ENCODE data around the gene NAALADL2. TPM values are rescaled to one million over a fixed set of nuclear protein-coding genes. Genes with fewer than 3 reads are reported as not detected.
A peak's percentile ranks its signal among the peaks of the same experiment; 100 is the strongest.

Gene NAALADL2
- total RNA-seq, 1 donor, result 23.5 TPM

- H3K36me3 ChIP-seq (ENCODE audit: insufficient read depth, low read length), result no peaks in the 10 kb centered on the region
- H3K4me3 ChIP-seq (ENCODE audit: insufficient read depth, low read length), result no peak overlapping the region
- no peaks in the 10 kb centered on the region for H3K27me3 ChIP-seq (ENCODE audit: insufficient read depth, low read length)
- no peak for DNase-seq (ENCODE audit: insufficient read length, low spot score, missing footprints)
- no peak overlapping the region for H2AFZ ChIP-seq (ENCODE audit: low read length)
- H4K20me1 ChIP-seq (ENCODE audit: insufficient read depth, low read length), result no peaks in the 10 kb centered on the region
- TF ChIP-seq, protein P1, sequence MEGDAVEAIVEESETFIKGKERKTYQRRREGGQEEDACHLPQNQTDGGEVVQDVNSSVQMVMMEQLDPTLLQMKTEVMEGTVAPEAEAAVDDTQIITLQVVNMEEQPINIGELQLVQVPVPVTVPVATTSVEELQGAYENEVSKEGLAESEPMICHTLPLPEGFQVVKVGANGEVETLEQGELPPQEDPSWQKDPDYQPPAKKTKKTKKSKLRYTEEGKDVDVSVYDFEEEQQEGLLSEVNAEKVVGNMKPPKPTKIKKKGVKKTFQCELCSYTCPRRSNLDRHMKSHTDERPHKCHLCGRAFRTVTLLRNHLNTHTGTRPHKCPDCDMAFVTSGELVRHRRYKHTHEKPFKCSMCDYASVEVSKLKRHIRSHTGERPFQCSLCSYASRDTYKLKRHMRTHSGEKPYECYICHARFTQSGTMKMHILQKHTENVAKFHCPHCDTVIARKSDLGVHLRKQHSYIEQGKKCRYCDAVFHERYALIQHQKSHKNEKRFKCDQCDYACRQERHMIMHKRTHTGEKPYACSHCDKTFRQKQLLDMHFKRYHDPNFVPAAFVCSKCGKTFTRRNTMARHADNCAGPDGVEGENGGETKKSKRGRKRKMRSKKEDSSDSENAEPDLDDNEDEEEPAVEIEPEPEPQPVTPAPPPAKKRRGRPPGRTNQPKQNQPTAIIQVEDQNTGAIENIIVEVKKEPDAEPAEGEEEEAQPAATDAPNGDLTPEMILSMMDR (IDR thresholded peaks at IDR 0.05; ENCODE audit: extremely low read depth, low read depth, low read length), result no peak
- no peak overlapping the region for H3K27ac ChIP-seq (ENCODE audit: low read depth, low read length)
- H3K4me2 ChIP-seq (ENCODE audit: insufficient read depth, low read length), result no peak overlapping the region
- H3K9me3 ChIP-seq (ENCODE audit: low read depth, low read length), result no peaks in the 10 kb centered on the region
- no peaks in the 10 kb centered on the region for H3K79me2 ChIP-seq (ENCODE audit: insufficient read depth, low read length)
- H3K4me1 ChIP-seq (ENCODE audit: insufficient read depth, low read length), result no peaks in the 10 kb centered on the region
These were observed 466.3 kb downstream of the NAALADL2 start for GRCh38 chr3:175325440-175325839.

DNA sequence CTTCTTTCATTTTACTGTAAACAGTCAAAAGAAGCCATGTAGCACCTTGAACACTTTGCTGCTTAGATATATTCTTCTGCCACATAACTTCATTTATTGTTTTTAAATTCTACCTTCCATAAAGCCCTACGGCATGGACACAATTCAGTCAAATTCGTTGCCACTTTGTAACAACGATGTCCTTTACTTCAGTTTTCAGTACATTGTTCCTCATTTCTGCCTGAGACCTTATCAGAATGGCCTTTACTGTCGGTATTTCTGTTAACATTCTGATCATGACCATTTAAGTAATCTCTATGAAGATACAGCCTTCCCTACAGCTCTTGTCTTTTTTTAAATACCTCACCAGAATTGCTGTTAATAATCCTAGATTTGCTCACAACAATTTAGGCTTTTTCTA lies 466.9 kb downstream of the NAALADL2 start:
- no peak overlapping the region for H3K27ac ChIP-seq (ENCODE audit: low read depth, low read length)
- H3K4me2 ChIP-seq (ENCODE audit: insufficient read depth, low read length), result no peak overlapping the region
- TF ChIP-seq, protein P1 (IDR thresholded peaks at IDR 0.05; ENCODE audit: extremely low read depth, low read depth, low read length), result no peak
- H3K36me3 ChIP-seq (ENCODE audit: insufficient read depth, low read length), result no peaks in the 10 kb centered on the region
- no peak for DNase-seq (ENCODE audit: insufficient read length, low spot score, missing footprints)
- no peak overlapping the region for H2AFZ ChIP-seq (ENCODE audit: low read length)
- no peaks in the 10 kb centered on the region for H3K4me1 ChIP-seq (ENCODE audit: insufficient read depth, low read length)
- no peaks in the 10 kb centered on the region for H3K9me3 ChIP-seq (ENCODE audit: low read depth, low read length)
- H3K79me2 ChIP-seq (ENCODE audit: insufficient read depth, low read length), result no peaks in the 10 kb centered on the region
- H3K4me3 ChIP-seq (ENCODE audit: insufficient read depth, low read length), result no peak overlapping the region
- H3K27me3 ChIP-seq (ENCODE audit: insufficient read depth, low read length), result no peaks in the 10 kb centered on the region
- H4K20me1 ChIP-seq (ENCODE audit: insufficient read depth, low read length), result no peaks in the 10 kb centered on the region

- DNase-seq (ENCODE audit: insufficient read length, low spot score, missing footprints), result no peak
- Histone ChIP-seq H3K4me2 (ENCODE audit: insufficient read depth, low read length) (no peak overlapping the region), H3K27ac (ENCODE audit: low read depth, low read length) (no peak overlapping the region), H3K36me3 (ENCODE audit: insufficient read depth, low read length) (no peaks in the 10 kb centered on the region), H3K79me2 (ENCODE audit: insufficient read depth, low read length) (no peaks in the 10 kb centered on the region), H4K20me1 (ENCODE audit: insufficient read depth, low read length) (no peaks in the 10 kb centered on the region), H3K27me3 (ENCODE audit: insufficient read depth, low read length) (no peaks in the 10 kb centered on the region), H3K9me3 (ENCODE audit: low read depth, low read length) (no peaks in the 10 kb centered on the region), H3K4me3 (ENCODE audit: insufficient read depth, low read length) (no peak overlapping the region), H2AFZ (ENCODE audit: low read length) (no peak overlapping the region), H3K4me1 (ENCODE audit: insufficient read depth, low read length) (no peaks in the 10 kb centered on the region)
- TF ChIP-seq, protein P1 (IDR thresholded peaks at IDR 0.05; ENCODE audit: extremely low read depth, low read depth, low read length), result no peak
These were observed 470.2 kb downstream of the NAALADL2 start for GRCh38 chr3:175329373-175329772.

DNA sequence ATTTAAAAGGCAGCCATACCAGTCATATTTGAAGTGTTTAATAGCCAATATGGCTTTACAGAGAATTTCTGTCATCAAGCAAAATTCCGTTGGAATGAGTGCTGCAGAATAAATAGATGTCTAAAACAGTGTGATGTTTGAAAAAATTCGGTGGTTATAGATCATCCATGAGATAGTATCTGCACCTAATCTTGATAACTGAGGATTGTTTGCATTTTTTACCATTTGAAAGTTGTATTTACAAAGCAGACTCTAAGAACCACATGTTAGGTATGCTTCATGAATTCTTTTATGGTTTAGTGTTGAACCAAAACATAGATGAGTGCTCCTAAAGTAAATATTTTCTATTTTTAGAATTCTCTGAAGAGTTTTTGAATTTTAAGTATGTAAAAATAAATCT lies 476.1 kb downstream of the NAALADL2 start:
- TF ChIP-seq, protein P1 (IDR thresholded peaks at IDR 0.05; ENCODE audit: extremely low read depth, low read depth, low read length), result no peak
- Histone ChIP-seq H3K27ac (ENCODE audit: low read depth, low read length) (no peak overlapping the region), H3K4me3 (ENCODE audit: insufficient read depth, low read length) (no peak overlapping the region), H3K79me2 (ENCODE audit: insufficient read depth, low read length) (no peaks in the 10 kb centered on the region), H3K36me3 (ENCODE audit: insufficient read depth, low read length) (no peaks in the 10 kb centered on the region), H3K4me2 (ENCODE audit: insufficient read depth, low read length) (no peak overlapping the region), H3K9me3 (ENCODE audit: low read depth, low read length) (no peaks in the 10 kb centered on the region), H3K4me1 (ENCODE audit: insufficient read depth, low read length) (peaks cover 18% of the 10 kb centered on the region), H4K20me1 (ENCODE audit: insufficient read depth, low read length) (no peaks in the 10 kb centered on the region), H2AFZ (ENCODE audit: low read length) (no peak overlapping the region), H3K27me3 (ENCODE audit: insufficient read depth, low read length) (no peaks in the 10 kb centered on the region)
- peak; percentile 31 for DNase-seq (ENCODE audit: insufficient read length, low spot score, missing footprints)

All from osteoblast (primary cell).